ENCODE results near the gene ELFN2.

GRCh38 chr22:37358386-37358785, 68.9 kb downstream of the ELFN2 start:
- TF ChIP-seq POLR2A (IDR thresholded peaks at IDR 0.05) (no peak), CTCF (IDR thresholded peaks at IDR 0.05) (no peak)
